Measurements from ENCODE around the gene PPY. TPM values are rescaled to one million over a fixed set of nuclear protein-coding genes. Genes with fewer than 3 reads are reported as not detected.
"Not testable (repeated sequence)": the region's sequence is repeated elsewhere in the genome, so short reads cannot be mapped to it uniquely, and the experiment has no call there.

PPY gene
- total RNA-seq, 1 experiment from 2014 or later, result not detected

DNA sequence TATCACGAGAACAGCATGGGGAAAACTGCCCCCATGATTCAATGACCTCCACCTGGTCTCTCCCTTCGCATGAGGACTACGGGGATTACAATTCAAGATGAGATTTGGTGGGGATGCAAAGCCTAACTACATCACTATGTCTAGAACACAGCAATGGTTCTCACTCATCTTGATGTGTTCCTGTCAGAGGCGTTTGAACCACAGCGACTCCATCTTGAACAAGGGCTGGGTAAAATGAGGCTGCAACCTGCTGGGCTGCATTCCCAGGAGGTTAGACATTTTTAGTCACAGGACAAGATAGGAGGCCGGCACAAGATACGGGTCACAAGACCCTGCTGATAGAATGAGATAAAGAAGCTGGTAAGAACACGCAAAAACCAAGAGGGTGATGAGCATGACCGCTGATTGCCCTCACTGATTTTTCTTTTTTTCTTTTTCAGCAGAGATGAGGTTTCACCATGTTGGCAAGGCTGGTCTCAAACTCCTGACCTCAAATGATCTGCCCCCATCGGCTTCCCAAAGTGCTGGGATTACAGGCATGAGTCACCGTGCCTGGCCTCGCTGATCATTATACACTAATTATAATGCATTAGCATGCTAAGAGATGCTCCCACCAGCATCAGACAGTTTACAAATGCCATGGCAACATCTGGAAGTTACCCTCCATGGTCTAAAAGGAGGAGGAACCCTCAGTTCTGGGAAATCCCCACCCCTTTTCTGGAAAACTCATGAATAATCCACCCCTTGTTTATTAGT, 3.0 kb upstream of the PPY start:
- H3K4me3 ChIP-seq (ENCODE audit: low read length), result no peak overlapping the region
- H3K9me3 ChIP-seq (ENCODE audit: low read length), result no peaks in the 10 kb centered on the region
- H3K4me2 ChIP-seq (ENCODE audit: low read depth, low read length, poor library complexity, severe bottlenecking), result no peak overlapping the region
- H3K9me2 ChIP-seq (replicated peaks; ENCODE audit: insufficient read depth, low read length), result no peaks in the 10 kb centered on the region
- H3K9ac ChIP-seq (ENCODE audit: low read length), result no peak overlapping the region
- no peaks in the 10 kb centered on the region for H3K79me2 ChIP-seq (ENCODE audit: low read length)
- H3K27ac ChIP-seq (ENCODE audit: low read length), result no peak overlapping the region
- H3K27me3 ChIP-seq (ENCODE audit: low read length), result no peaks in the 10 kb centered on the region
- H4K20me1 ChIP-seq (ENCODE audit: insufficient read depth, low read depth, low read length), result no peaks in the 10 kb centered on the region
- H3K36me3 ChIP-seq (ENCODE audit: insufficient read depth, low read length), result no peaks in the 10 kb centered on the region
- DNase-seq, result no peak
- H2AFZ ChIP-seq (ENCODE audit: low read length), result no peak overlapping the region
- H3K4me1 ChIP-seq (ENCODE audit: low read length), result peaks cover 15% of the 10 kb centered on the region

- no peaks in the 10 kb centered on the region for H3K9me3 ChIP-seq (ENCODE audit: low read length)
- H3K9me2 ChIP-seq (replicated peaks; ENCODE audit: insufficient read depth, low read length), result no peaks in the 10 kb centered on the region
- H3K36me3 ChIP-seq (ENCODE audit: insufficient read depth, low read length), result no peaks in the 10 kb centered on the region
- H3K27me3 ChIP-seq (ENCODE audit: low read length), result no peaks in the 10 kb centered on the region
- peak; percentile 69 for DNase-seq
- H3K79me2 ChIP-seq (ENCODE audit: low read length), result no peaks in the 10 kb centered on the region
- H3K4me2 ChIP-seq (ENCODE audit: low read depth, low read length, poor library complexity, severe bottlenecking), result no peak overlapping the region
- no peak overlapping the region for H3K4me3 ChIP-seq (ENCODE audit: low read length)
- H3K27ac ChIP-seq (ENCODE audit: low read length), result no peak overlapping the region
- no peaks in the 10 kb centered on the region for H3K4me1 ChIP-seq (ENCODE audit: low read length)
- H3K9ac ChIP-seq (ENCODE audit: low read length), result no peak overlapping the region
- H2AFZ ChIP-seq (ENCODE audit: low read length), result no peak overlapping the region
- no peaks in the 10 kb centered on the region for H4K20me1 ChIP-seq (ENCODE audit: insufficient read depth, low read depth, low read length)
Measured at GRCh38 chr17:43940630-43941029, 1.6 kb downstream of the PPY start.

DNA sequence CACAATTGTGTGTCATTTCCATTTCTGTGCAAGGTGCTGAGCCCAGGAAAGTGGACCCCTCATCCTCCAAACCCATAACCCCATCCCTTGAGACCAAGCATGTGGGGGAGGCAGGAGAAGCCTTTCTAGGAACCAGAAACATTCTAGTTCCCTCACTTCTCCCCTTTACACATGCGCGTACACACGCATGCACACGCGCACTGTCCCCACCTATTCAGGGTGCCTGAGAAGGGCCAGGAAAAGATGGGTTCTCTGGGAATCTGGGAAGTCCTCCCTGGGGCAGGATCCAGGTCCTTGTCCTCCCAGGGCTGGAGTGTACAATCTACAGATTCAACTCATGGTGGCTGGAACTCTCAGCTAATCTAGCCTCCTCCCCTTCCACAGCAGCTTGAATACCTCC, 2.4 kb downstream of the PPY start:
- Histone ChIP-seq H3K27ac (ENCODE audit: low read length) (no peak overlapping the region), H3K79me2 (ENCODE audit: low read length) (no peaks in the 10 kb centered on the region), H4K20me1 (ENCODE audit: insufficient read depth, low read depth, low read length) (no peaks in the 10 kb centered on the region), H3K4me1 (ENCODE audit: low read length) (no peaks in the 10 kb centered on the region), H3K36me3 (ENCODE audit: insufficient read depth, low read length) (no peaks in the 10 kb centered on the region), H3K27me3 (ENCODE audit: low read length) (no peaks in the 10 kb centered on the region), H3K9me2 (replicated peaks; ENCODE audit: insufficient read depth, low read length) (no peaks in the 10 kb centered on the region), H2AFZ (ENCODE audit: low read length) (no peak overlapping the region), H3K4me2 (ENCODE audit: low read depth, low read length, poor library complexity, severe bottlenecking) (no peak overlapping the region), H3K9ac (ENCODE audit: low read length) (no peak overlapping the region), H3K9me3 (ENCODE audit: low read length) (no peaks in the 10 kb centered on the region), H3K4me3 (ENCODE audit: low read length) (no peak overlapping the region)
- no peak for DNase-seq

DNA sequence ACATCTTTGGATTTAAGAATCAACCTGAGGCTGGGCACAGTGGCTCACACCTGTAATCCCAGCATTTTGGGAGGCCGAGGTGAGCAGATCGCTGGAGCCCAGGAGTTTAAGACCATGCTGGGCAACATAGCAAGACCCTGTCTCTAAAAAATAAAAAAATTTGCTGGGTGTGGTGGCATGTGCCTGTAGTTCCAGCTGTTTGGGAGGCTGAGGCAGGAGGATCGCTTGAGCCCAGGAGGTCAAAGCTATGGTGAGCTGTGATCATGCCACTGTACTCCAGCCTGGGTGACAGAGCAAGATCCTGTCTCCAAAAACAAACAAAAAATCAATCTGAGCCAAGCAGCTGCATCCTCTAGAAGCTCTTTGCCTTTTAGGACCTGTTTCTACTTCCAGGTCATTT, 2.8 kb downstream of the PPY start:
- not testable (repeated sequence) for DNase-seq; H3K4me2 ChIP-seq (ENCODE audit: low read depth, low read length, poor library complexity, severe bottlenecking); H4K20me1 ChIP-seq (ENCODE audit: insufficient read depth, low read depth, low read length); H3K9ac ChIP-seq (ENCODE audit: low read length); H3K27ac ChIP-seq (ENCODE audit: low read length); H3K9me3 ChIP-seq (ENCODE audit: low read length); H2AFZ ChIP-seq (ENCODE audit: low read length); H3K4me1 ChIP-seq (ENCODE audit: low read length); H3K4me3 ChIP-seq (ENCODE audit: low read length); H3K36me3 ChIP-seq (ENCODE audit: insufficient read depth, low read length); H3K27me3 ChIP-seq (ENCODE audit: low read length); H3K9me2 ChIP-seq (replicated peaks; ENCODE audit: insufficient read depth, low read length); H3K79me2 ChIP-seq (ENCODE audit: low read length)

DNA sequence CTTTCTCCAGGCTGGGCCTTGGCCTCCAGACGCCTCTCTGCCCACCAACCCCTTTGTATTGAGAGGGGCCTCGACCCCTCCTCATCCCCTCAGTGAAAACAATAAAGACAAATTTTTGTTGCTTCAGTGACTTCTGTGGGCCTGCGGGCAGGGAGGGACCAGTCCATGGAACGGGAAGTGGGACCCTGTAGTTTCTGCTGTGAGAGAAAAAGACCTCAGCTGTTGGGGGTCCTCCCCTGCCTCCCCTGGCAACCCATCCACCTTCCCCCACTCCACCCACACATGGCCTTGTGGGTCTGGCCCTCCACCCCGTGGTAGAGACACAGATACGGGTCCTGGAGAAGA, 3.5 kb downstream of the PPY start:
- no peaks in the 10 kb centered on the region for H3K9me3 ChIP-seq (ENCODE audit: low read length)
- H3K36me3 ChIP-seq (ENCODE audit: insufficient read depth, low read length), result no peaks in the 10 kb centered on the region
- no peak overlapping the region for H2AFZ ChIP-seq (ENCODE audit: low read length)
- H3K27ac ChIP-seq (ENCODE audit: low read length), result no peak overlapping the region
- no peaks in the 10 kb centered on the region for H3K79me2 ChIP-seq (ENCODE audit: low read length)
- no peak overlapping the region for H3K9ac ChIP-seq (ENCODE audit: low read length)
- H3K27me3 ChIP-seq (ENCODE audit: low read length), result no peaks in the 10 kb centered on the region
- no peaks in the 10 kb centered on the region for H3K4me1 ChIP-seq (ENCODE audit: low read length)
- no peak overlapping the region for H3K4me2 ChIP-seq (ENCODE audit: low read depth, low read length, poor library complexity, severe bottlenecking)
- DNase-seq, result no peak
- no peaks in the 10 kb centered on the region for H3K9me2 ChIP-seq (replicated peaks; ENCODE audit: insufficient read depth, low read length)
- no peak overlapping the region for H3K4me3 ChIP-seq (ENCODE audit: low read length)
- H4K20me1 ChIP-seq (ENCODE audit: insufficient read depth, low read depth, low read length), result no peaks in the 10 kb centered on the region

GRCh38 chr17:43936434-43936833, 5.8 kb downstream of the PPY start:
- Histone ChIP-seq H3K9me2 (replicated peaks; ENCODE audit: insufficient read depth, low read length) (no peaks in the 10 kb centered on the region), H3K36me3 (ENCODE audit: insufficient read depth, low read length) (no peaks in the 10 kb centered on the region), H3K4me3 (ENCODE audit: low read length) (no peak overlapping the region), H3K9ac (ENCODE audit: low read length) (no peak overlapping the region), H3K9me3 (ENCODE audit: low read length) (no peaks in the 10 kb centered on the region), H2AFZ (ENCODE audit: low read length) (no peak overlapping the region), H3K27ac (ENCODE audit: low read length) (no peak overlapping the region), H3K4me2 (ENCODE audit: low read depth, low read length, poor library complexity, severe bottlenecking) (no peak overlapping the region), H3K27me3 (ENCODE audit: low read length) (no peaks in the 10 kb centered on the region), H3K4me1 (ENCODE audit: low read length) (no peaks in the 10 kb centered on the region), H3K79me2 (ENCODE audit: low read length) (no peaks in the 10 kb centered on the region), H4K20me1 (ENCODE audit: insufficient read depth, low read depth, low read length) (no peaks in the 10 kb centered on the region)
- no peak for DNase-seq

DNA sequence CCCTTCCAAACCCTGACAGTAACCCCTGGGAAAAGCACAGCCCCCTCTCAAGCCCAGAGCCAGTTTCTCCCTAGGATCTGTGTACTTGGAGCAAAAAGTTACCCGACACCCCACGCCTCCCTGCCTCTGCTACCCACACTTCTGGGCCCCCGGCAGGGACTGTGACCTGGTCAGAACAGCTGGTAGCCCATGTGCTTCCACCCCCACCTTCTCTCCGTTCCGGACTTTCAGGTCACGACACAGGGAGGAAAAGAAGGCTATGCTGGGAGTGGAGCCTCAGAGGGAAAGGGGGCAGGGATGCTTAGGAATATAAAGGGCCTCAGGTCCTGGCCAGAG, 6.4 kb downstream of the PPY start:
- Histone ChIP-seq H3K9ac (ENCODE audit: low read length) (no peak overlapping the region), H4K20me1 (ENCODE audit: insufficient read depth, low read depth, low read length) (no peaks in the 10 kb centered on the region), H3K4me1 (ENCODE audit: low read length) (no peaks in the 10 kb centered on the region), H3K9me2 (replicated peaks; ENCODE audit: insufficient read depth, low read length) (no peaks in the 10 kb centered on the region), H3K36me3 (ENCODE audit: insufficient read depth, low read length) (no peaks in the 10 kb centered on the region), H2AFZ (ENCODE audit: low read length) (no peak overlapping the region), H3K27ac (ENCODE audit: low read length) (no peak overlapping the region), H3K4me3 (ENCODE audit: low read length) (no peak overlapping the region), H3K9me3 (ENCODE audit: low read length) (no peaks in the 10 kb centered on the region), H3K4me2 (ENCODE audit: low read depth, low read length, poor library complexity, severe bottlenecking) (no peak overlapping the region), H3K27me3 (ENCODE audit: low read length) (no peaks in the 10 kb centered on the region), H3K79me2 (ENCODE audit: low read length) (no peaks in the 10 kb centered on the region)
- no peak for DNase-seq

DNA sequence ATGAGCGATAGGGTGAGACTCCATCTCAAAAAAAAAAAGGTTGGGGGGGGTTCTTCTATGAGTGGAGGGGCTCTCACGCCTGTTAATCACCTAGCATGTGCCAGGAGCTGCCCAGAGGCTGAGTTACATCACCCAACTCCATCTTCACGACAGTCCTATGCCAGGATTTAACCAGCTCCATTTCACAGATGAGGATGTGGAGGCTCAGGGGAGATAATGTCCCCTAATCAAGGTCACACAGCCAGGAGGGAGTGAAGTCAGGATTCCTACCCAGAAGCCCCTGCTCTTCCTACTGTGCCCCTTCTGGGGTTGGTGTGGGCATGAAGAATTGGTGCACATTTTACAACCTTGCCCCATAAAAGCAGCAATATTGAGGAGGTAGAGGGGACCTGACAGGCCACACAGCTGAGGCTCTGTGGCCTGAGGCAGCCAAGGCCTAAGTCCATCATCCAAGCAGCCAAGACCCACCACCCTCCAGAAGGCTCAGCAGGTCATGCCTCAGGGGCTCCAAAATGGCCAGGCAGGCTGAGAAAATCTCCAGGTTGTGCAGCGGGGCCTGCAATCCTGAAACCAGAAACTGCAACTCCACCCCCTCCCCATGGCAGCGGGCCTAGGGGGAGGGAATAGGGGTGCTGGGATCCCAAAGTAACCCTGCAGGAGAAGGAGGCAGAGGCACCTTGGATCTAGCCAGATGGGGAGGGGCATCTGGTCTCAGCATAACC, 6.9 kb downstream of the PPY start:
- no peak for DNase-seq

More for the DNA sequence above, 6.9 kb downstream of the PPY start:
- Histone ChIP-seq H3K27ac (ENCODE audit: low read length) (no peak overlapping the region), H3K4me2 (ENCODE audit: low read depth, low read length, poor library complexity, severe bottlenecking) (no peak overlapping the region), H2AFZ (ENCODE audit: low read length) (no peak overlapping the region), H3K4me3 (ENCODE audit: low read length) (no peak overlapping the region), H3K9me3 (ENCODE audit: low read length) (no peaks in the 10 kb centered on the region), H3K36me3 (ENCODE audit: insufficient read depth, low read length) (no peaks in the 10 kb centered on the region), H3K9ac (ENCODE audit: low read length) (no peak overlapping the region), H3K4me1 (ENCODE audit: low read length) (no peaks in the 10 kb centered on the region), H3K9me2 (replicated peaks; ENCODE audit: insufficient read depth, low read length) (no peaks in the 10 kb centered on the region), H4K20me1 (ENCODE audit: insufficient read depth, low read depth, low read length) (no peaks in the 10 kb centered on the region), H3K27me3 (ENCODE audit: low read length) (no peaks in the 10 kb centered on the region), H3K79me2 (ENCODE audit: low read length) (no peaks in the 10 kb centered on the region)

All from Karpas-422 (cell line).